ENCODE data around the gene RAB8B. TPM values are rescaled to one million over a fixed set of nuclear protein-coding genes. Genes with fewer than 3 reads are reported as not detected.
A peak's percentile ranks its signal among the peaks of the same experiment; 100 is the strongest.
"Not testable (repeated sequence)": the region's sequence is repeated elsewhere in the genome, so short reads cannot be mapped to it uniquely, and the experiment has no call there.

Gene RAB8B
- total RNA-seq, 1 donor from 2014 or later, result 214 TPM

GRCh38 chr15:63237086-63237485 is 47.7 kb downstream of the RAB8B start:
- DNase-seq (ENCODE audit: low spot score); H3K27me3 Mint-ChIP-seq (ENCODE audit: low read depth); H3K4me3 Mint-ChIP-seq (ENCODE audit: low read depth); H3K9me3 Mint-ChIP-seq: not testable (repeated sequence)
- H3K4me1 Mint-ChIP-seq (ENCODE audit: low read depth), result peaks cover 62% of the 10 kb centered on the region
- intact Hi-C loops (cut with micrococcal nuclease), result loop anchor here (5.0 kb wide), 1 partner anchor 190 kb away; no protein-coding TSS in a partner anchor
- H3K36me3 Mint-ChIP-seq (ENCODE audit: low read depth), result peaks cover 68% of the 10 kb centered on the region
- peak overlapping the region; percentile 7 for H3K27ac Mint-ChIP-seq

GRCh38 chr15:63238171-63238570 is 48.8 kb downstream of the RAB8B start:
- Mint-ChIP-seq H3K27ac (peak overlapping the region; percentile 81), H3K27me3 (ENCODE audit: low read depth) (no peaks in the 10 kb centered on the region), H3K9me3 (peaks cover 5% of the 10 kb centered on the region), H3K4me3 (ENCODE audit: low read depth) (no peak overlapping the region), H3K36me3 (ENCODE audit: low read depth) (peaks cover 76% of the 10 kb centered on the region), H3K4me1 (ENCODE audit: low read depth) (peaks cover 61% of the 10 kb centered on the region)
- DNase-seq (ENCODE audit: low spot score), result no peak
- intact Hi-C loops (cut with micrococcal nuclease), result loop anchor here (1.0 to 5.0 kb wide), 3 partner anchors 26 to 191 kb away; no protein-coding TSS in a partner anchor

GRCh38 chr15:63238796-63239195 is 49.4 kb downstream of the RAB8B start:
- no peaks in the 10 kb centered on the region for H3K27me3 Mint-ChIP-seq (ENCODE audit: low read depth)
- H3K27ac Mint-ChIP-seq, result peak overlapping the region; percentile 54
- H3K9me3 Mint-ChIP-seq, result peaks cover 5% of the 10 kb centered on the region
- H3K4me1 Mint-ChIP-seq (ENCODE audit: low read depth), result peaks cover 61% of the 10 kb centered on the region
- DNase-seq (ENCODE audit: low spot score), result no peak
- intact Hi-C loops (cut with micrococcal nuclease), result loop anchor here (1.0 to 5.0 kb wide), 3 partner anchors 26 to 191 kb away; no protein-coding TSS in a partner anchor
- peaks cover 76% of the 10 kb centered on the region for H3K36me3 Mint-ChIP-seq (ENCODE audit: low read depth)
- no peak overlapping the region for H3K4me3 Mint-ChIP-seq (ENCODE audit: low read depth)

GRCh38 chr15:63240109-63240508 is 50.7 kb downstream of the RAB8B start:
- H3K4me3 Mint-ChIP-seq (ENCODE audit: low read depth), result no peak overlapping the region
- peaks cover 75% of the 10 kb centered on the region for H3K36me3 Mint-ChIP-seq (ENCODE audit: low read depth)
- peaks cover 62% of the 10 kb centered on the region for H3K4me1 Mint-ChIP-seq (ENCODE audit: low read depth)
- H3K27me3 Mint-ChIP-seq (ENCODE audit: low read depth), result no peaks in the 10 kb centered on the region
- intact Hi-C loops (cut with micrococcal nuclease), result no loop called here
- no peak for DNase-seq (ENCODE audit: low spot score)
- H3K27ac Mint-ChIP-seq, result no peak overlapping the region
- peaks cover 5% of the 10 kb centered on the region for H3K9me3 Mint-ChIP-seq

GRCh38 chr15:63241316-63241715 is 51.9 kb downstream of the RAB8B start:
- intact Hi-C loops (cut with micrococcal nuclease), result no loop called here
- H3K9me3 Mint-ChIP-seq, result peaks cover 5% of the 10 kb centered on the region

GRCh38 chr15:63243101-63243500 is 53.7 kb downstream of the RAB8B start:
- no peaks in the 10 kb centered on the region for H3K9me3 Mint-ChIP-seq
- no peaks in the 10 kb centered on the region for H3K27me3 Mint-ChIP-seq (ENCODE audit: low read depth)
- peaks cover 56% of the 10 kb centered on the region for H3K4me1 Mint-ChIP-seq (ENCODE audit: low read depth)
- intact Hi-C loops (cut with micrococcal nuclease), result no loop called here
- H3K4me3 Mint-ChIP-seq (ENCODE audit: low read depth), result no peak overlapping the region
- peaks cover 77% of the 10 kb centered on the region for H3K36me3 Mint-ChIP-seq (ENCODE audit: low read depth)
- no peak for DNase-seq (ENCODE audit: low spot score)
- peak overlapping the region; percentile 2 for H3K27ac Mint-ChIP-seq

More at GRCh38 chr15:63241316-63241715, 51.9 kb downstream of the RAB8B start:
- Mint-ChIP-seq H3K27ac (no peak overlapping the region), H3K4me1 (ENCODE audit: low read depth) (peaks cover 60% of the 10 kb centered on the region), H3K27me3 (ENCODE audit: low read depth) (no peaks in the 10 kb centered on the region), H3K36me3 (ENCODE audit: low read depth) (peaks cover 78% of the 10 kb centered on the region), H3K4me3 (ENCODE audit: low read depth) (no peak overlapping the region)
- DNase-seq (ENCODE audit: low spot score), result no peak

GRCh38 chr15:63243776-63244175 is 54.4 kb downstream of the RAB8B start:
- Mint-ChIP-seq H3K4me1 (ENCODE audit: low read depth) (peaks cover 50% of the 10 kb centered on the region), H3K27ac (peak overlapping the region; percentile 63), H3K9me3 (no peaks in the 10 kb centered on the region), H3K4me3 (ENCODE audit: low read depth) (peak overlapping the region; percentile 19), H3K27me3 (ENCODE audit: low read depth) (no peaks in the 10 kb centered on the region), H3K36me3 (ENCODE audit: low read depth) (peaks cover 78% of the 10 kb centered on the region)
- DNase-seq (ENCODE audit: low spot score), result no peak
- intact Hi-C loops (cut with micrococcal nuclease), result loop anchor here (2.0 kb wide), 1 partner anchor 87 kb away; the partner anchor contains the start of gene RPS27L

- DNase-seq (ENCODE audit: low spot score), result no peak
- intact Hi-C loops (cut with micrococcal nuclease), result loop anchor here (2.0 kb wide), 1 partner anchor 88 kb away; the partner anchor contains the start of gene RPS27L
- H3K36me3 Mint-ChIP-seq (ENCODE audit: low read depth), result peaks cover 82% of the 10 kb centered on the region
- H3K27me3 Mint-ChIP-seq (ENCODE audit: low read depth), result no peaks in the 10 kb centered on the region
- H3K4me3 Mint-ChIP-seq (ENCODE audit: low read depth), result peak overlapping the region; percentile 19
- no peaks in the 10 kb centered on the region for H3K9me3 Mint-ChIP-seq
- peaks cover 51% of the 10 kb centered on the region for H3K4me1 Mint-ChIP-seq (ENCODE audit: low read depth)
- H3K27ac Mint-ChIP-seq, result peak overlapping the region; percentile 77
Measured at GRCh38 chr15:63244399-63244798, 55.0 kb downstream of the RAB8B start.

GRCh38 chr15:63244976-63245645 is 55.7 kb downstream of the RAB8B start:
- H3K27me3 Mint-ChIP-seq (ENCODE audit: low read depth), result no peaks in the 10 kb centered on the region
- H3K4me1 Mint-ChIP-seq (ENCODE audit: low read depth), result peaks cover 48% of the 10 kb centered on the region
- peaks cover 81% of the 10 kb centered on the region for H3K36me3 Mint-ChIP-seq (ENCODE audit: low read depth)
- intact Hi-C loops (cut with micrococcal nuclease), result loop anchor here (2.0 kb wide), 1 partner anchor 88 kb away; the partner anchor contains the start of gene RPS27L
- no peak overlapping the region for H3K4me3 Mint-ChIP-seq (ENCODE audit: low read depth)
- H3K9me3 Mint-ChIP-seq, result no peaks in the 10 kb centered on the region
- H3K27ac Mint-ChIP-seq, result peak overlapping the region; percentile 77
- DNase-seq (ENCODE audit: low spot score), result no peak

- Mint-ChIP-seq H3K36me3 (ENCODE audit: low read depth) (peaks cover 88% of the 10 kb centered on the region), H3K4me1 (ENCODE audit: low read depth) (peaks cover 48% of the 10 kb centered on the region), H3K9me3 (no peaks in the 10 kb centered on the region), H3K4me3 (ENCODE audit: low read depth) (peak overlapping the region; percentile 15), H3K27ac (no peak overlapping the region), H3K27me3 (ENCODE audit: low read depth) (no peaks in the 10 kb centered on the region)
- intact Hi-C loops (cut with micrococcal nuclease), result no loop called here
- DNase-seq (ENCODE audit: low spot score), result no peak
Measured at GRCh38 chr15:63246691-63247469, 57.5 kb downstream of the RAB8B start.

GRCh38 chr15:63250312-63250965 is 61.0 kb downstream of the RAB8B start:
- Mint-ChIP-seq H3K36me3 (ENCODE audit: low read depth) (peaks cover 88% of the 10 kb centered on the region), H3K27me3 (ENCODE audit: low read depth) (no peaks in the 10 kb centered on the region), H3K4me1 (ENCODE audit: low read depth) (peaks cover 36% of the 10 kb centered on the region), H3K9me3 (no peaks in the 10 kb centered on the region), H3K27ac (no peak overlapping the region), H3K4me3 (ENCODE audit: low read depth) (no peak overlapping the region)
- intact Hi-C loops (cut with micrococcal nuclease), result no loop called here
- no peak for DNase-seq (ENCODE audit: low spot score)

- Mint-ChIP-seq H3K27ac (peak overlapping the region; percentile 21), H3K4me3 (ENCODE audit: low read depth) (no peak overlapping the region), H3K4me1 (ENCODE audit: low read depth) (peaks cover 31% of the 10 kb centered on the region), H3K36me3 (ENCODE audit: low read depth) (peaks cover 88% of the 10 kb centered on the region), H3K27me3 (ENCODE audit: low read depth) (no peaks in the 10 kb centered on the region), H3K9me3 (no peaks in the 10 kb centered on the region)
- intact Hi-C loops (cut with micrococcal nuclease), result no loop called here
- no peak for DNase-seq (ENCODE audit: low spot score)
Measured at GRCh38 chr15:63251701-63252100, 62.3 kb downstream of the RAB8B start.
